Anterior cingulate cortex (tissue), 58 donors: ENCODE data around the gene ARF6.
"Not testable (repeated sequence)": the region's sequence is repeated elsewhere in the genome, so short reads cannot be mapped to it uniquely, and the experiment has no call there.

ENCODE experiments used
- DNase-seq, 58 donors: peaks; one replicate each; lab custom pipeline; 2025; lab: John Stamatoyannopoulos, UW

ARF6 gene

GRCh38 chr14:49936882-49937281 lies 44.0 kb downstream of the ARF6 start:
- DNase-seq, result not testable (repeated sequence)

GRCh38 chr14:49939215-49939614 lies 46.3 kb downstream of the ARF6 start:
- not testable (repeated sequence) for DNase-seq

- DNase-seq, result no peak
Observed at GRCh38 chr14:49939884-49940510, 47.1 kb downstream of the ARF6 start.

GRCh38 chr14:49940808-49941421 lies 48.0 kb downstream of the ARF6 start:
- DNase-seq, result no peak

GRCh38 chr14:49942090-49942489 lies 49.2 kb downstream of the ARF6 start:
- DNase-seq, result no peak

- no peak for DNase-seq
Observed at GRCh38 chr14:49944501-49944900, 51.6 kb downstream of the ARF6 start.

- no peak for DNase-seq
Observed at GRCh38 chr14:49945448-49946319, 52.8 kb downstream of the ARF6 start.
